Measurements from ENCODE around the gene TIMMDC1.

The TIMMDC1 gene

GRCh38 chr3:119497820-119498185 lies 544 bp upstream of the TIMMDC1 start:
- peaks cover 0 to 12% of the 10 kb centered on the region in 2 experiments; a peak in 2 of 3 replicates for H3K36me3 ChIP-seq (ENCODE audit: control insufficient read depth in 2 of 2, insufficient read depth in 1 of 2, low read length in 2 of 2)
- peak overlapping the region; percentile 95 for H3K4me3 ChIP-seq (ENCODE audit: low read depth, low read length)
- H3K4me1 ChIP-seq (ENCODE audit: control insufficient read depth, insufficient read depth, low read length): no peaks in the 10 kb centered on the region
- CTCF ChIA-PET: interaction anchor here (0.7 kb wide), 2 partner anchors 175 to 267 kb away, joined by 4 read pairs; no protein-coding TSS in a partner anchor
- H3K27ac ChIP-seq (ENCODE audit: extremely low read depth, low read depth, low read length): no peak overlapping the region
- no peaks in the 10 kb centered on the region for H3K9me3 ChIP-seq (ENCODE audit: control insufficient read depth, insufficient read depth, low read depth, low read length)
- POLR2A ChIA-PET: interaction anchor here (0.6 to 3.9 kb wide), 12 partner anchors 21 to 597 kb away, joined by 3 to 39 read pairs (median 3); partner anchors contain the start of genes B4GALT4, COX17, POGLUT1 and TMEM39A
- TF ChIP-seq REST (tag by site-specific recombination; IDR thresholded peaks at IDR 0.05): no peak
- no peak for TF ChIP-seq ZSCAN5A (tag by site-specific recombination; IDR thresholded peaks at IDR 0.05)
- TF ChIP-seq ZSCAN16 (tag by site-specific recombination; IDR thresholded peaks at IDR 0.05): no peak
- peak; percentile 93 for TF ChIP-seq PRDM1 (tag by site-specific recombination; IDR thresholded peaks at IDR 0.05)
- 0 out of 2 replicates have a peak, but pooled peaks have one; percentile 19 for TF ChIP-seq ZNF324 (tag by site-specific recombination; IDR thresholded peaks at IDR 0.05)

- Histone ChIP-seq H3K4me1 (ENCODE audit: control insufficient read depth, insufficient read depth, low read length) (no peaks in the 10 kb centered on the region), H3K36me3 (ENCODE audit: control insufficient read depth in 2 of 2, insufficient read depth in 1 of 2, low read length in 2 of 2) (peaks cover 0 to 34% of the 10 kb centered on the region in 2 experiments; a peak in 2 of 3 replicates), H3K27ac (ENCODE audit: extremely low read depth, low read depth, low read length) (no peak overlapping the region), H3K9me3 (ENCODE audit: control insufficient read depth, insufficient read depth, low read depth, low read length) (no peaks in the 10 kb centered on the region), H3K4me3 (ENCODE audit: low read depth, low read length) (no peak overlapping the region)
- CTCF ChIA-PET: interaction anchor here (0.5 to 0.7 kb wide), 2 partner anchors 19 to 147 kb away, joined by 3 to 4 read pairs; no protein-coding TSS in a partner anchor
- POLR2A ChIA-PET: interaction anchor here (3.9 kb wide), 1 partner anchor 35 kb away, joined by 39 read pairs; the partner anchor contains the start of gene TMEM39A
- no peak for TF ChIP-seq PRDM6 (tag by site-specific recombination; IDR thresholded peaks at IDR 0.05)
- no peak for TF ChIP-seq ZNF843 (tag by site-specific recombination; IDR thresholded peaks at IDR 0.05)
- no peak for TF ChIP-seq ZNF747 (tag by site-specific recombination; IDR thresholded peaks at IDR 0.05)
- no peak for TF ChIP-seq ZNF132 (tag by site-specific recombination; IDR thresholded peaks at IDR 0.05; ENCODE audit: borderline replicate concordance)
- no peak for TF ChIP-seq ZNF248 (tag by site-specific recombination; IDR thresholded peaks at IDR 0.05)
- no peak for TF ChIP-seq PRDM1 (tag by site-specific recombination; IDR thresholded peaks at IDR 0.05)
- no peak for TF ChIP-seq ZFP69B (tag by site-specific recombination; IDR thresholded peaks at IDR 0.05)
- TF ChIP-seq ZNF169 (tag by site-specific recombination; IDR thresholded peaks at IDR 0.05): no peak
- no peak for TF ChIP-seq ZNF629 (tag by site-specific recombination; IDR thresholded peaks at IDR 0.05)
- TF ChIP-seq ZNF791 (tag by site-specific recombination; IDR thresholded peaks at IDR 0.05): no peak
- TF ChIP-seq ZNF112 (tag by site-specific recombination; IDR thresholded peaks at IDR 0.05): no peak
- TF ChIP-seq BCL6B (tag by site-specific recombination; IDR thresholded peaks at IDR 0.05): no peak
- no peak for TF ChIP-seq ZNF670 (tag by site-specific recombination; IDR thresholded peaks at IDR 0.05; ENCODE audit: low read depth)
- no peak for TF ChIP-seq ZNF2 (tag by site-specific recombination; IDR thresholded peaks at IDR 0.05)
Measured at GRCh38 chr3:119500265-119500664, 1.9 kb downstream of the TIMMDC1 start.
